Measurements from ENCODE around the gene GRID2IP. TPM values are rescaled to one million over a fixed set of nuclear protein-coding genes. Genes with fewer than 3 reads are reported as not detected.

GRID2IP gene
- total and polyA plus RNA-seq, 2 of the 8 experiments (the other 6 are each of a cell fraction or from before 2014, with no cell fraction given) = 0.80 to 1.3 TPM

- Histone ChIP-seq H3K36me3 (ENCODE audit: control insufficient read depth in 2 of 4, insufficient read depth in 4 of 4, low read length in 3 of 4) (no peaks in the 10 kb centered on the region; a peak in 1 of 8 replicates), H3K4me1 (replicated peaks in 1 of 4; ENCODE audit: control insufficient read depth in 3 of 4, insufficient read depth in 4 of 4, low read length in 3 of 4) (peaks cover 0 to 2% (median 0%) of the 10 kb centered on the region in 4 experiments; a peak in 1 of 7 replicates), H2BK120ac (replicated peaks; ENCODE audit: low read depth, low read length) (no peak overlapping the region), H3K56ac (replicated peaks; ENCODE audit: insufficient read length, low read depth, low read length) (no peak overlapping the region), H2AFZ (ENCODE audit: low read length) (no peak overlapping the region), H3K27ac (ENCODE audit: low read depth, low read length) (no peak overlapping the region), H2BK5ac (ENCODE audit: low read depth, low read length) (no peak overlapping the region), H2AK5ac (ENCODE audit: low read depth, low read length) (no peak overlapping the region), H3K79me1 (ENCODE audit: low read depth, low read length) (no peaks in the 10 kb centered on the region), H4K5ac (ENCODE audit: insufficient read length, low read depth, low read length) (no peak overlapping the region), H3K9me3 (ENCODE audit: insufficient read depth in 2 of 2, low read depth in 1 of 2, low read length in 1 of 2) (no peaks in the 10 kb centered on the region), H3K14ac (ENCODE audit: insufficient read length) (no peak overlapping the region), H3K23me2 (ENCODE audit: low read depth, low read length) (no peaks in the 10 kb centered on the region), H3K18ac (ENCODE audit: extremely low read depth, low read length) (no peak overlapping the region), H2BK15ac (ENCODE audit: low read length) (no peak overlapping the region), H3K27me3 (replicated peaks in 1 of 4; ENCODE audit: control insufficient read depth in 3 of 4, extremely low read depth in 1 of 4, insufficient read depth in 3 of 4, low read length in 3 of 4) (no peaks in the 10 kb centered on the region), H3K9ac (replicated peaks in 1 of 4; ENCODE audit: extremely low read depth in 1 of 4, low read depth in 3 of 4, low read length in 3 of 4) (no peak overlapping the region), H2BK20ac (ENCODE audit: low read length) (no peak overlapping the region), H3K23ac (ENCODE audit: insufficient read length) (no peak overlapping the region), H4K20me1 (replicated peaks in 1 of 2; ENCODE audit: control insufficient read depth in 1 of 2, insufficient read depth in 2 of 2, low read length in 2 of 2) (no peaks in the 10 kb centered on the region), H4K8ac (ENCODE audit: extremely low read depth, insufficient read depth, low read length) (peak overlapping the region; percentile 21; the same call in 1 of the 2 replicates), H3K79me2 (ENCODE audit: control insufficient read depth in 1 of 2, insufficient read depth in 2 of 2, low read length in 2 of 2) (peaks cover 0 to 2% of the 10 kb centered on the region in 2 experiments; a peak in 1 of 4 replicates), H3K4ac (replicated peaks; ENCODE audit: insufficient read length, low read depth, low read length) (no peak overlapping the region), H3K4me2 (ENCODE audit: insufficient read depth in 1 of 2, low read depth in 2 of 2, low read length in 2 of 2) (no peak overlapping the region), H2BK12ac (ENCODE audit: low read depth, low read length) (no peak overlapping the region), H4K91ac (replicated peaks; ENCODE audit: insufficient read length, low read length) (no peak overlapping the region), H3K4me3 (ENCODE audit: extremely low read depth in 1 of 4, insufficient read depth in 2 of 4, low read depth in 3 of 4, low read length in 4 of 4) (no peak overlapping the region)
- 90% methylated on average over 19 of the region's 19 CpGs; no CpG with 5 or more reads in 1 of the 2 experiments for WGBS, 2 experiments (ENCODE audit: extremely low coverage in 1 of 2, insufficient coverage in 1 of 2, insufficient read length in 1 of 2, insufficient replicate concordance in 2 of 2, low coverage in 1 of 2, low lambda C conversion rate in 2 of 2, missing lambda C conversion rate in 1 of 2)
- FAIRE-seq = no peak
- ChIA-PET CTCF (ENCODE audit: partially characterized antibody) (interaction anchor here (1.1 kb wide), 1 partner anchor 19 kb away, joined by 3 read pairs; no protein-coding TSS in a partner anchor), POLR2A (ENCODE audit: partially characterized antibody) (interaction anchor here (1.7 kb wide), 1 partner anchor 8 kb away, joined by 6 read pairs; no protein-coding TSS in a partner anchor)
- no peak for DNase-seq (ENCODE audit: low read depth in 1 of 2, low spot score in 2 of 2)
- TF ChIP-seq SP1 (IDR thresholded peaks at IDR 0.05; ENCODE audit: low read depth, low read length) (no peak), SIX5 (IDR thresholded peaks at IDR 0.05; ENCODE audit: low read depth, low read length) (no peak), CBX8 (IDR thresholded peaks at IDR 0.05; ENCODE audit: borderline replicate concordance, low read depth, low read length) (no peak), KDM1A (IDR thresholded peaks at IDR 0.05; ENCODE audit: borderline replicate concordance, low read length) (no peak), FOSL1 (IDR thresholded peaks at IDR 0.05; ENCODE audit: insufficient read depth, low read depth, low read length) (no peak), JUN (IDR thresholded peaks at IDR 0.05; ENCODE audit: low read depth, low read length) (no peak), NRF1 (IDR thresholded peaks at IDR 0.05; ENCODE audit: low read depth, low read length) (no peak), RBBP5 (IDR thresholded peaks at IDR 0.05; ENCODE audit: borderline replicate concordance, low read depth, low read length) (no peak), ASH2L (IDR thresholded peaks at IDR 0.05; ENCODE audit: low read length) (no peak), CBX5 (IDR thresholded peaks at IDR 0.05; ENCODE audit: low read depth, low read length) (no peak)
- TF ChIP-seq, protein P1, sequence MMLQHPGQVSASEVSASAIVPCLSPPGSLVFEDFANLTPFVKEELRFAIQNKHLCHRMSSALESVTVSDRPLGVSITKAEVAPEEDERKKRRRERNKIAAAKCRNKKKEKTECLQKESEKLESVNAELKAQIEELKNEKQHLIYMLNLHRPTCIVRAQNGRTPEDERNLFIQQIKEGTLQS (IDR thresholded peaks at IDR 0.05; ENCODE audit: insufficient read depth, low read depth, low read length) = no peak
- TF ChIP-seq, protein P2, sequence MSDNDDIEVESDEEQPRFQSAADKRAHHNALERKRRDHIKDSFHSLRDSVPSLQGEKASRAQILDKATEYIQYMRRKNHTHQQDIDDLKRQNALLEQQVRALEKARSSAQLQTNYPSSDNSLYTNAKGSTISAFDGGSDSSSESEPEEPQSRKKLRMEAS (IDR thresholded peaks at IDR 0.05) = no peak
These were observed 54.2 kb downstream of the GRID2IP start for GRCh38 chr7:6496842-6497636.
